ENCODE data around the gene LCE7A. TPM values are rescaled to one million over a fixed set of nuclear protein-coding genes. Genes with fewer than 3 reads are reported as not detected.
A peak's percentile ranks its signal among the peaks of the same experiment; 100 is the strongest.

Gene LCE7A
- polyA plus RNA-seq, 1 donor from 2014 or later: not detected

GRCh38 chr1:152870831-152871730 is 11.3 kb downstream of the LCE7A start:
- H3K4me3 Mint-ChIP-seq: peak overlapping the region in 1 of 4 donors; percentile 11
- peaks cover 8% of the 10 kb centered on the region for H3K27me3 Mint-ChIP-seq
- H3K36me3 Mint-ChIP-seq: no peaks in the 10 kb centered on the region
- H3K4me1 Mint-ChIP-seq: peaks cover 7 to 15% (median 10%) of the 10 kb centered on the region in 3 donors
- H3K27ac Mint-ChIP-seq: no peak overlapping the region
- no peaks in the 10 kb centered on the region for H3K9me3 Mint-ChIP-seq

- H3K4me1 Mint-ChIP-seq: peaks cover 7 to 15% (median 10%) of the 10 kb centered on the region in 3 donors
- no peaks in the 10 kb centered on the region for H3K9me3 Mint-ChIP-seq
- H3K4me3 Mint-ChIP-seq: peak overlapping the region in 1 of 4 donors; percentile 11
- no peaks in the 10 kb centered on the region for H3K36me3 Mint-ChIP-seq
- H3K27ac Mint-ChIP-seq: no peak overlapping the region
- H3K27me3 Mint-ChIP-seq: peaks cover 8% of the 10 kb centered on the region
Measured at GRCh38 chr1:152871731-152872126, 11.9 kb downstream of the LCE7A start.

- Mint-ChIP-seq H3K4me3 (no peak overlapping the region), H3K4me1 (peaks cover 7 to 15% (median 10%) of the 10 kb centered on the region in 3 donors), H3K36me3 (no peaks in the 10 kb centered on the region), H3K27me3 (peaks cover 8% of the 10 kb centered on the region), H3K9me3 (no peaks in the 10 kb centered on the region), H3K27ac (no peak overlapping the region)
Measured at GRCh38 chr1:152873495-152873894, 13.7 kb downstream of the LCE7A start.

GRCh38 chr1:152876827-152877226 is 17.0 kb downstream of the LCE7A start:
- no peak overlapping the region for H3K4me3 Mint-ChIP-seq
- no peaks in the 10 kb centered on the region for H3K9me3 Mint-ChIP-seq

GRCh38 chr1:152878042-152878441 is 18.2 kb downstream of the LCE7A start, which contains the start of gene SMCP:
SMCP (plus strand) TSS chr1:152878322; CDS start chr1:152884423, 6,101 bp downstream.
- Mint-ChIP-seq H3K4me1 (peaks cover 0 to 4% (median 3%) of the 10 kb centered on the region in 3 donors), H3K27ac (peak within 1 kb of the TSS in 1 of 3 donors; percentile 26), H3K36me3 (no peaks in the 10 kb centered on the region), H3K4me3 (no peak within 1 kb of the TSS), H3K27me3 (peaks cover 6% of the 10 kb centered on the region), H3K9me3 (no peaks in the 10 kb centered on the region)

More at GRCh38 chr1:152876827-152877226, 17.0 kb downstream of the LCE7A start:
- Mint-ChIP-seq H3K27me3 (peaks cover 9% of the 10 kb centered on the region), H3K36me3 (no peaks in the 10 kb centered on the region), H3K27ac (no peak overlapping the region), H3K4me1 (peaks cover 5 to 9% (median 5%) of the 10 kb centered on the region in 3 donors)

- Mint-ChIP-seq H3K9me3 (no peaks in the 10 kb centered on the region), H3K27ac (no peak overlapping the region), H3K4me3 (peak overlapping the region in 1 of 4 donors; percentile 29), H3K36me3 (no peaks in the 10 kb centered on the region), H3K4me1 (peaks cover 0 to 4% (median 3%) of the 10 kb centered on the region in 3 donors), H3K27me3 (peaks cover 6% of the 10 kb centered on the region)
Measured at GRCh38 chr1:152879559-152880198, 19.9 kb downstream of the LCE7A start.

GRCh38 chr1:152880316-152880715 is 20.5 kb downstream of the LCE7A start:
- no peaks in the 10 kb centered on the region for H3K36me3 Mint-ChIP-seq
- peaks cover 6% of the 10 kb centered on the region for H3K27me3 Mint-ChIP-seq
- peak overlapping the region in 1 of 4 donors; percentile 12 for H3K4me3 Mint-ChIP-seq
- no peaks in the 10 kb centered on the region for H3K9me3 Mint-ChIP-seq
- H3K4me1 Mint-ChIP-seq: peaks cover 0 to 4% (median 3%) of the 10 kb centered on the region in 3 donors
- H3K27ac Mint-ChIP-seq: no peak overlapping the region

- Mint-ChIP-seq H3K36me3 (no peaks in the 10 kb centered on the region), H3K27me3 (peaks cover 2% of the 10 kb centered on the region), H3K9me3 (no peaks in the 10 kb centered on the region), H3K4me3 (peak overlapping the region in 1 of 4 donors; percentile 18), H3K4me1 (peaks cover 0 to 4% (median 3%) of the 10 kb centered on the region in 3 donors), H3K27ac (peak overlapping the region in 1 of 3 donors; percentile 9)
Measured at GRCh38 chr1:152880907-152881306, 21.1 kb downstream of the LCE7A start.

GRCh38 chr1:152884085-152884484 is 24.3 kb downstream of the LCE7A start:
- Mint-ChIP-seq H3K4me3 (no peak overlapping the region), H3K4me1 (peaks cover 0 to 4% (median 3%) of the 10 kb centered on the region in 3 donors), H3K27me3 (peaks cover 2% of the 10 kb centered on the region), H3K36me3 (no peaks in the 10 kb centered on the region), H3K9me3 (no peaks in the 10 kb centered on the region), H3K27ac (no peak overlapping the region)

GRCh38 chr1:152884506-152884905 is 24.7 kb downstream of the LCE7A start:
- H3K27me3 Mint-ChIP-seq: peaks cover 4% of the 10 kb centered on the region
- no peaks in the 10 kb centered on the region for H3K9me3 Mint-ChIP-seq
- peaks cover 0 to 4% (median 3%) of the 10 kb centered on the region in 3 donors for H3K4me1 Mint-ChIP-seq
- no peak overlapping the region for H3K4me3 Mint-ChIP-seq
- H3K36me3 Mint-ChIP-seq: no peaks in the 10 kb centered on the region
- no peak overlapping the region for H3K27ac Mint-ChIP-seq

GRCh38 chr1:152884966-152885624 is 25.3 kb downstream of the LCE7A start:
- Mint-ChIP-seq H3K4me3 (no peak overlapping the region), H3K4me1 (no peaks in the 10 kb centered on the region), H3K36me3 (no peaks in the 10 kb centered on the region), H3K9me3 (no peaks in the 10 kb centered on the region), H3K27me3 (peaks cover 4% of the 10 kb centered on the region), H3K27ac (no peak overlapping the region)

- H3K27ac Mint-ChIP-seq: no peak overlapping the region
- no peaks in the 10 kb centered on the region for H3K36me3 Mint-ChIP-seq
- H3K4me1 Mint-ChIP-seq: no peaks in the 10 kb centered on the region
- peaks cover 4% of the 10 kb centered on the region for H3K27me3 Mint-ChIP-seq
- H3K9me3 Mint-ChIP-seq: no peaks in the 10 kb centered on the region
- H3K4me3 Mint-ChIP-seq: no peak overlapping the region
Measured at GRCh38 chr1:152886085-152886484, 26.3 kb downstream of the LCE7A start.

GRCh38 chr1:152886758-152887409 is 27.1 kb downstream of the LCE7A start:
- Mint-ChIP-seq H3K27ac (no peak overlapping the region), H3K36me3 (no peaks in the 10 kb centered on the region)

GRCh38 chr1:152888126-152888525 is 28.3 kb downstream of the LCE7A start:
- Mint-ChIP-seq H3K4me1 (no peaks in the 10 kb centered on the region), H3K4me3 (no peak overlapping the region), H3K27ac (no peak overlapping the region), H3K9me3 (no peaks in the 10 kb centered on the region), H3K36me3 (no peaks in the 10 kb centered on the region), H3K27me3 (peaks cover 4% of the 10 kb centered on the region)

More at GRCh38 chr1:152886758-152887409, 27.1 kb downstream of the LCE7A start:
- Mint-ChIP-seq H3K4me1 (no peaks in the 10 kb centered on the region), H3K4me3 (no peak overlapping the region), H3K9me3 (no peaks in the 10 kb centered on the region), H3K27me3 (peaks cover 4% of the 10 kb centered on the region)

All from IgD-negative memory B cell (primary cell).